Measurements from ENCODE around the gene FHIP2A. TPM values are rescaled to one million over a fixed set of nuclear protein-coding genes. Genes with fewer than 3 reads are reported as not detected.

The FHIP2A gene
- total RNA-seq, 2 experiments from 2014 or later: 52.8 to 53.7 TPM

DNA sequence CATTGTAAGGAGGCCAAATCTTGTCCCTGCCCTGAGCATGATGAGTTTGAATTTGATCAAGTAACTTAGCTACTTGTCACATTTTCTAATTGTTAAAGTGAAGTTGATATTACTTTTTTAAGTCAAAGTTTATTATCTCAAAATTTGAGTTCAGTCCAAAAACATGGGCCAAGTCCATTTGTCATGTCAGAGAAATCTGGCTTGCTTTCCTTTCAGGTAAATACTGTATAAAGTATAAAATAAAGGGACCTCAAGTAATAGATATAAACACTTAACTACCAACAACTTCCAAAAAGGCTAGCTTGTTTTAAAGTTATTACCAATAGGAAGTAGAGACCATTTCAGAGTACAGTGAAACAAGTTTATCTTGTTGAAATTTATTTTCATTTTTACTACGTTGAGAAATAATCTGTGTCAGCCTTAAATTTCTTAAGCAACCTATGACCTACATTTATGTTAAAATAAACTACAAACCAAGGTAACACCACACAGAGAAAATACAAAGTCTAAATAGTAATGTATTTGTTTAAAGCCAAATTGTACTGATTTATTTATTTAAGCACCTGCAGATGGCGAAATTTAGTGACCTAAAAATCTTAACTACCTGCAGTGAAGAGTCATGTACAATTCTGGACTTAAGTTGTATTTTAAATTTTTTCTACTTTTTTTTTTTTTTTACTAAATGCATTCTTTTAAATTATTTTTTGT is 36.5 kb downstream of the FHIP2A start:
- intact Hi-C loops (cut with DNase I, micrococcal nuclease): no loop called here
- H3K9me3 ChIP-seq (ENCODE audit: control insufficient read depth in 1 of 2, insufficient read depth in 1 of 2, low read length in 2 of 2): no peaks in the 10 kb centered on the region
- H3K27ac ChIP-seq (ENCODE audit: low read depth in 1 of 2, low read length in 2 of 2): no peak overlapping the region
- DNase-seq: no peak
- no peak overlapping the region for H3K4me3 ChIP-seq (ENCODE audit: low read length)
- Mint-ChIP-seq H3K9me3 (no peaks in the 10 kb centered on the region), H3K27ac (peak overlapping the region; percentile 72), H3K36me3 (ENCODE audit: low read depth) (peaks cover 88% of the 10 kb centered on the region), H3K4me3 (no peak overlapping the region), H3K4me1 (ENCODE audit: low read depth) (peaks cover 22% of the 10 kb centered on the region), H3K27me3 (no peaks in the 10 kb centered on the region)
- ChIA-PET CTCF (no interaction called here), POLR2A (interaction anchor here (1.8 kb wide), 1 partner anchor 79 kb away, joined by 5 read pairs; the partner anchor contains the start of gene TRUB1)
- H3K36me3 ChIP-seq (ENCODE audit: insufficient read depth, low read length): peaks cover 51% of the 10 kb centered on the region
- no peak for ATAC-seq (ENCODE audit: poor library complexity)
- no peaks in the 10 kb centered on the region for H3K4me1 ChIP-seq (ENCODE audit: insufficient read depth, low read length)
- no peaks in the 10 kb centered on the region for H3K27me3 ChIP-seq (ENCODE audit: control insufficient read depth in 1 of 2, insufficient read depth in 2 of 2, low read length in 2 of 2)
- TF ChIP-seq, protein P1, sequence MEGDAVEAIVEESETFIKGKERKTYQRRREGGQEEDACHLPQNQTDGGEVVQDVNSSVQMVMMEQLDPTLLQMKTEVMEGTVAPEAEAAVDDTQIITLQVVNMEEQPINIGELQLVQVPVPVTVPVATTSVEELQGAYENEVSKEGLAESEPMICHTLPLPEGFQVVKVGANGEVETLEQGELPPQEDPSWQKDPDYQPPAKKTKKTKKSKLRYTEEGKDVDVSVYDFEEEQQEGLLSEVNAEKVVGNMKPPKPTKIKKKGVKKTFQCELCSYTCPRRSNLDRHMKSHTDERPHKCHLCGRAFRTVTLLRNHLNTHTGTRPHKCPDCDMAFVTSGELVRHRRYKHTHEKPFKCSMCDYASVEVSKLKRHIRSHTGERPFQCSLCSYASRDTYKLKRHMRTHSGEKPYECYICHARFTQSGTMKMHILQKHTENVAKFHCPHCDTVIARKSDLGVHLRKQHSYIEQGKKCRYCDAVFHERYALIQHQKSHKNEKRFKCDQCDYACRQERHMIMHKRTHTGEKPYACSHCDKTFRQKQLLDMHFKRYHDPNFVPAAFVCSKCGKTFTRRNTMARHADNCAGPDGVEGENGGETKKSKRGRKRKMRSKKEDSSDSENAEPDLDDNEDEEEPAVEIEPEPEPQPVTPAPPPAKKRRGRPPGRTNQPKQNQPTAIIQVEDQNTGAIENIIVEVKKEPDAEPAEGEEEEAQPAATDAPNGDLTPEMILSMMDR (IDR thresholded peaks at IDR 0.05): no peak

DNA sequence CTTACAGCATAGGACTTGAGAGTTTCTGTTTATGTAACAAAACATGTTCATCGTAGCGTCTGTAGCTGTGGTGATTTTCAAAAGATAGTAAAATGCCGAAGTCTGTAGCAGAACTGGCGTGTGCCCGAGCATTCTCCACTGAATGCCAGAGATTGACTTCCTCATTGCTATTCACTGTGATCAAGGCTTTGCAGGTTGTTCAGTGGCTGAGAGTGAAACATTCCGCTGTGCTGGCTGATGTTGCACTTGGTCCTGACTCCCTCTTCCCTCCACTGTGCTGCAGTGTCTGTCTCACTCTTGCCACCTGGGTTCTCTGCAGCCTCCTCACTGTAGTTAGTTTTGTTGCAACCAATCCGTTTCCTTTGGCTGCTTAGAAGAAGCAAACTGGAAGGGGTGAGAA is 37.6 kb downstream of the FHIP2A start:
- peaks cover 91% of the 10 kb centered on the region for H3K36me3 Mint-ChIP-seq (ENCODE audit: low read depth)
- Histone ChIP-seq H3K9me3 (ENCODE audit: control insufficient read depth in 1 of 2, insufficient read depth in 1 of 2, low read length in 2 of 2) (no peaks in the 10 kb centered on the region), H3K4me3 (ENCODE audit: low read length) (no peak overlapping the region), H3K27ac (ENCODE audit: low read depth in 1 of 2, low read length in 2 of 2) (no peak overlapping the region), H3K36me3 (ENCODE audit: insufficient read depth, low read length) (peaks cover 58% of the 10 kb centered on the region), H3K27me3 (ENCODE audit: control insufficient read depth in 1 of 2, insufficient read depth in 2 of 2, low read length in 2 of 2) (no peaks in the 10 kb centered on the region), H3K4me1 (ENCODE audit: insufficient read depth, low read length) (no peaks in the 10 kb centered on the region)
- intact Hi-C loops (cut with DNase I, micrococcal nuclease): no loop called here
- peak overlapping the region; percentile 20 for H3K27ac Mint-ChIP-seq
- peaks cover 22% of the 10 kb centered on the region for H3K4me1 Mint-ChIP-seq (ENCODE audit: low read depth)
- CTCF ChIA-PET: no interaction called here
- POLR2A ChIA-PET: interaction anchor here (0.7 kb wide), 1 partner anchor 13 kb away, joined by 3 read pairs; no protein-coding TSS in a partner anchor
- DNase-seq: no peak
- H3K4me3 Mint-ChIP-seq: no peak overlapping the region
- H3K9me3 Mint-ChIP-seq: no peaks in the 10 kb centered on the region
- TF ChIP-seq, protein P1 (IDR thresholded peaks at IDR 0.05): no peak
- ATAC-seq (ENCODE audit: poor library complexity): no peak
- H3K27me3 Mint-ChIP-seq: no peaks in the 10 kb centered on the region

DNA sequence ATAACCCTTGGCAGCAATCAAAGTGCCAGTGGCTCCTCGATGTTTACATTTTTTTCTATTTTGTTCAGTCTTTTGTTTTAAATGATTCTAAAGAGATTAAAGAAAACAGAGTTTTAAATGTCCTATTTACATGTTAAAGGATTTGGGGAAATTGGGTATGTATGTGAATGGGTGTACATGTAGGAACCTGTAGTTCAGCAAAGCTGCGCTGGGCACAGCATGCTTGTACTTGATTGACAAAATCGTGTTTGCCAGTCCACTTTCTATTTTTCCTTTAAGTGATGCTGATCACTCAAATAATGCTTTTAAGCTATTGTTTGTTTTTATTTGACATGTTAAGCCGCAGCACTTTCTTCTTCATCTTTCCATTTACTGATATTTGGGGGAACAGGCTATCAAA is 40.9 kb downstream of the FHIP2A start:
- POLR2A ChIA-PET: no interaction called here
- H3K4me3 ChIP-seq (ENCODE audit: low read length): no peak overlapping the region
- Mint-ChIP-seq H3K9me3 (no peaks in the 10 kb centered on the region), H3K27me3 (no peaks in the 10 kb centered on the region), H3K36me3 (ENCODE audit: low read depth) (peaks cover 80% of the 10 kb centered on the region), H3K27ac (no peak overlapping the region), H3K4me1 (ENCODE audit: low read depth) (peaks cover under 1% of the 10 kb centered on the region), H3K4me3 (no peak overlapping the region)
- no peak overlapping the region for H3K27ac ChIP-seq (ENCODE audit: low read depth in 1 of 2, low read length in 2 of 2)
- H3K9me3 ChIP-seq (ENCODE audit: control insufficient read depth in 1 of 2, insufficient read depth in 1 of 2, low read length in 2 of 2): no peaks in the 10 kb centered on the region
- ATAC-seq (ENCODE audit: poor library complexity) (no peak), DNase-seq (no peak)
- no peaks in the 10 kb centered on the region for H3K4me1 ChIP-seq (ENCODE audit: insufficient read depth, low read length)
- H3K27me3 ChIP-seq (ENCODE audit: control insufficient read depth in 1 of 2, insufficient read depth in 2 of 2, low read length in 2 of 2): no peaks in the 10 kb centered on the region
- TF ChIP-seq, protein P1 (IDR thresholded peaks at IDR 0.05): no peak
- H3K36me3 ChIP-seq (ENCODE audit: insufficient read depth, low read length): peaks cover 48% of the 10 kb centered on the region
- intact Hi-C loops (cut with DNase I, micrococcal nuclease): no loop called here
- CTCF ChIA-PET: interaction anchor here (1.4 kb wide), 1 partner anchor 10 kb away, joined by 4 read pairs; no protein-coding TSS in a partner anchor
